HCT116 (cell line): ENCODE measurements around the gene FLYWCH1. TPM values are rescaled to one million over a fixed set of nuclear protein-coding genes. Genes with fewer than 3 reads are reported as not detected.

ENCODE experiments used
- ATAC-seq: fragments of 200-7000 bp; cut with Tn5 transposase; 2 replicates; pipeline ENCODE4 v1.9.1; 2020; ENCODE audit warnings: mild to moderate bottlenecking, moderate library complexity
- BruUV-seq: library from RNA; stranded (reverse); fragments of 400-500 nt; replicated peaks from 2 replicates; lab custom pipeline; 2021; lab: Mats Ljungman, UMichigan
- CTCF ChIA-PET: fragments of 300-600 bp; sonication (Branson Sonifier 250); formaldehyde crosslinking; loops from one replicate; lab custom pipeline; 2021; ENCODE audit warnings: antibody characterized with exemption; lab: Charles Lee
- POLR2A ChIA-PET: fragments of 300-600, 350-600 bp; sonication (Branson Sonifier 250); formaldehyde crosslinking; loops from one replicate; lab custom pipeline; 2021; ENCODE audit warnings: antibody characterized with exemption; lab: Charles Lee
- RAD21 ChIA-PET, 2 experiments: fragments of 300-600 bp; sonication (Branson Sonifier 250); formaldehyde crosslinking; loops; one replicate each; lab custom pipeline; 2023; ENCODE audit warnings: low total read pairs in 2 of 2; ENCODE audit not compliant: uncharacterized antibody in 2 of 2, unreplicated experiment in 2 of 2, low non-redundant PET in 1 of 2; lab: Charles Lee
- DNase-seq: peaks from one replicate; pipeline ENCODE4 v3.0.0-alpha.2; 2010; ENCODE audit warnings: low read depth, low spot score
- H2AFZ ChIP-seq: fragments of 200-600 bp; shearing (Covaris generic), sonication (generic); 2 replicates; pipeline ENCODE4 v1.6.1; 2017; ENCODE audit warnings: low read depth, mixed run types, mixed read lengths, antibody characterized with exemption, low read length; ENCODE audit not compliant: poor library complexity, severe bottlenecking
- H3K27ac ChIP-seq: 2 replicates; pipeline ENCODE4 v1.5.1; 2012; ENCODE audit warnings: low read depth, low read length
- H3K27me3 ChIP-seq: fragments of 200-600 bp; sonication (generic); 2 replicates; pipeline ENCODE4 v1.6.1; 2016; ENCODE audit warnings: mixed run types, low read length, mixed read lengths; ENCODE audit not compliant: insufficient read depth
- H3K36me3 ChIP-seq, 2 experiments: fragments of 200-500 bp in 1 of 2; fragments of 200-600 bp in 1 of 2; sonication (Bioruptor generic) in 1 of 2; sonication (generic) in 1 of 2; 2 replicates each; pipeline versions ENCODE4 v1.5.1 to v1.6.1; 2014 to 2016; ENCODE audit warnings: low read length in 2 of 2, inconsistent platforms in 1 of 2, mixed read lengths in 1 of 2, mixed run types in 1 of 2; ENCODE audit not compliant: insufficient read depth in 2 of 2, control insufficient read depth in 1 of 2
- H3K4me1 ChIP-seq, 2 experiments: fragments of 200-600 bp in 1 of 2; sonication (generic) in 1 of 2; 2 replicates each; pipeline versions ENCODE4 v1.5.1 to v1.6.1; 2012 to 2017; ENCODE audit warnings: low read length in 2 of 2, inconsistent platforms in 1 of 2, mild to moderate bottlenecking in 1 of 2, mixed read lengths in 1 of 2, mixed run types in 1 of 2, moderate library complexity in 1 of 2; ENCODE audit not compliant: insufficient read depth in 2 of 2, control insufficient read depth in 1 of 2
- H3K4me2 ChIP-seq: fragments of 200-600 bp; sonication (generic); 2 replicates; pipeline ENCODE4 v1.6.1; 2017; ENCODE audit warnings: mixed run types, low read length, mixed read lengths
- H3K4me3 ChIP-seq, 2 experiments: fragments of 200-600 bp in 1 of 2; sonication (generic) in 1 of 2; replicated peaks in 1 of 2; 2 replicates each; pipeline ENCODE4 v1.5.1; 2011 to 2016; ENCODE audit warnings: low read length in 2 of 2, control low read depth in 1 of 2, low read depth in 1 of 2, mild to moderate bottlenecking in 1 of 2, mixed read lengths in 1 of 2, mixed run types in 1 of 2
- H3K79me2 ChIP-seq: fragments of 200-600 bp; sonication (generic); 2 replicates; pipeline ENCODE4 v1.6.1; 2017; ENCODE audit warnings: mild to moderate bottlenecking, mixed run types, low read length, moderate library complexity, mixed read lengths; ENCODE audit not compliant: insufficient read depth
- H3K9ac ChIP-seq: fragments of 200-600 bp; sonication (generic); 2 replicates; pipeline ENCODE4 v1.6.1; 2016; ENCODE audit warnings: low read length, mixed read lengths
- H3K9me2 ChIP-seq: fragments of 200-600 bp; sonication (generic), shearing (Covaris generic); 2 replicates; pipeline ENCODE4 v1.6.1; 2017; ENCODE audit warnings: mixed run types, mild to moderate bottlenecking, moderate library complexity; ENCODE audit not compliant: insufficient read depth
- H3K9me3 ChIP-seq, 2 experiments: fragments of 200-500 bp in 1 of 2; fragments of 200-600 bp in 1 of 2; sonication (Bioruptor generic) in 1 of 2; sonication (generic) in 1 of 2; 2 replicates each; pipeline ENCODE4 v1.6.1; 2014 to 2017; ENCODE audit warnings: low read length in 2 of 2, mixed read lengths in 2 of 2, inconsistent platforms in 1 of 2, low read depth in 1 of 2, mild to moderate bottlenecking in 1 of 2, mixed run types in 1 of 2, moderate library complexity in 1 of 2; ENCODE audit not compliant: control insufficient read depth in 1 of 2, insufficient read depth in 1 of 2
- H4K20me1 ChIP-seq: fragments of 200-600 bp; sonication (generic), shearing (Covaris generic); 2 replicates; pipeline ENCODE4 v1.6.1; 2017; ENCODE audit warnings: mixed run types, mild to moderate bottlenecking, moderate library complexity; ENCODE audit not compliant: insufficient read depth
- CEBPB ChIP-seq: IDR thresholded peaks from 2 replicates; pipeline ENCODE4 v1.6.1; 2012; ENCODE audit warnings: low read depth
- CTCF ChIP-seq, 3 experiments: fragments of 200-600 bp in 1 of 3; sonication (generic) in 1 of 3; IDR thresholded peaks in 2 of 3; conservative IDR thresholded peaks in 1 of 3; 2 replicates each; pipeline ENCODE4 v1.5.1; 2012 to 2017; ENCODE audit warnings: low read depth in 2 of 3, low read length in 2 of 3, antibody characterized with exemption in 1 of 3, borderline replicate concordance in 1 of 3, control low read depth in 1 of 3, mild to moderate bottlenecking in 1 of 3, mixed read lengths in 1 of 3, mixed run types in 1 of 3, moderate library complexity in 1 of 3; ENCODE audit not compliant: insufficient read depth in 1 of 3
- MAX ChIP-seq: IDR thresholded peaks from 2 replicates; pipeline ENCODE4 v1.6.1; 2012
- RAD21 ChIP-seq: IDR thresholded peaks from 2 replicates; pipeline ENCODE4 v1.6.1; 2012; ENCODE audit warnings: low read depth, mild to moderate bottlenecking
- ZFX ChIP-seq: fragments of 450-650 bp; IDR thresholded peaks from 2 replicates; pipeline ENCODE4 v1.6.1; 2017
- intact Hi-C: fragments of 100-400 bp; cut with micrococcal nuclease; formaldehyde crosslinking; loops from 2 replicates; pipeline ENCODE4 v1.10.0; 2022
- total RNA-seq: library from RNA; stranded (reverse); gene quantifications from one replicate; pipeline ENCODE4 v1.2.1, GENCODE V29; 2021; ENCODE audit not compliant: unreplicated experiment

The FLYWCH1 gene
- total RNA-seq, 1 experiment from 2014 or later: 66.6 TPM

GRCh38 chr16:2904922-2905240 is 6.8 kb upstream of the FLYWCH1 start:
- RAD21 ChIA-PET: no interaction called here
- Histone ChIP-seq H3K4me2 (peak overlapping the region; percentile 85), H3K4me3 (peak overlapping the region; percentile 76 to 93)
- TF ChIP-seq MAX: no peak
- TF ChIP-seq CTCF (IDR thresholded peaks at IDR 0.05 in 2 of 3, conservative IDR thresholded peaks at IDR 0.05 in 1 of 3; ENCODE audit: borderline replicate concordance in 1 of 3, insufficient read depth in 1 of 3, low read depth in 2 of 3, low read length in 2 of 3): no peak
- peak; percentile 52; the same call in 1 of the 2 replicates for TF ChIP-seq ZFX
- TF ChIP-seq CEBPB: no peak
- TF ChIP-seq RAD21: no peak
- TF ChIP-seq, all 23 proteins: peak for 1
- intact Hi-C loops: loop anchor here (1.0 to 2.0 kb wide), 2 partner anchors 23 to 66 kb away; no protein-coding TSS in a partner anchor
- H3K9me2 ChIP-seq: no peaks in the 10 kb centered on the region
- H3K36me3 ChIP-seq: no peaks in the 10 kb centered on the region
- H2AFZ ChIP-seq: no peak overlapping the region
- DNase-seq (no peak), ATAC-seq (no peak)
- H3K9ac ChIP-seq: peak overlapping the region; percentile 90
- H4K20me1 ChIP-seq: no peaks in the 10 kb centered on the region
- H3K27ac ChIP-seq: peak overlapping the region; percentile 97
- TSS peak; percentile 93 for BruUV-seq
- no peaks in the 10 kb centered on the region for H3K27me3 ChIP-seq
- H3K9me3 ChIP-seq: no peaks in the 10 kb centered on the region
- H3K4me1 ChIP-seq: peaks cover 12 to 22% of the 10 kb centered on the region in 2 experiments
- ChIA-PET POLR2A (interaction anchor here (0.9 to 1.9 kb wide), 9 partner anchors 11 to 123 kb away, joined by 3 to 39 read pairs (median 5); partner anchors contain the start of genes FLYWCH2, HCFC1R1, PRSS22 and THOC6), CTCF (interaction anchor here (1.0 to 2.9 kb wide), 4 partner anchors 22 to 127 kb away, joined by 5 to 10 read pairs (median 6); no protein-coding TSS in a partner anchor)
- no peaks in the 10 kb centered on the region for H3K79me2 ChIP-seq
